Mesodermal cell (in vitro differentiated cells): ENCODE results near the gene SLC12A2.

Experiments
- H3K27ac ChIP-seq: 2 replicates; pipeline ENCODE4 v1.7.0; 2013; ENCODE audit warnings: mild to moderate bottlenecking, low read depth, low read length, moderate library complexity; ENCODE audit not compliant: severe bottlenecking
- H3K36me3 ChIP-seq: 2 replicates; pipeline ENCODE4 v1.7.1; 2013; ENCODE audit warnings: mild to moderate bottlenecking, low read length, moderate library complexity; ENCODE audit not compliant: control insufficient read depth, insufficient read depth
- H3K4me1 ChIP-seq: one replicate; pipeline ENCODE4 v1.7.1; 2013; ENCODE audit warnings: mild to moderate bottlenecking, low read length; ENCODE audit not compliant: insufficient read depth, control insufficient read depth, poor library complexity, severe bottlenecking
- H3K4me3 ChIP-seq: 2 replicates; pipeline ENCODE4 v1.7.0; 2013; ENCODE audit warnings: low read length, control low read depth, mild to moderate bottlenecking; ENCODE audit not compliant: insufficient read depth, poor library complexity, severe bottlenecking; ENCODE audit errors: extremely low read depth
- H3K9me3 ChIP-seq: 2 replicates; pipeline ENCODE4 v1.7.1; 2013; ENCODE audit warnings: mild to moderate bottlenecking, low read length, moderate library complexity; ENCODE audit not compliant: control insufficient read depth
- WGBS, 2 experiments: methylation state at CpG; one replicate each; pipeline ENCODE4 v1.1.5; 2013; ENCODE audit warnings: missing lambda C conversion rate in 2 of 2; ENCODE audit not compliant: insufficient coverage in 2 of 2; 5-methylcytosine and 5-hydroxymethylcytosine counted together

Gene SLC12A2

GRCh38 chr5:128199611-128200010 lies 116.0 kb downstream of the SLC12A2 start:
- no peaks in the 10 kb centered on the region for H3K9me3 ChIP-seq
- H3K27ac ChIP-seq, result no peak overlapping the region
- H3K4me1 ChIP-seq, result no peaks in the 10 kb centered on the region
- H3K4me3 ChIP-seq, result no peak overlapping the region
- H3K36me3 ChIP-seq, result no peaks in the 10 kb centered on the region

- Histone ChIP-seq H3K9me3 (no peaks in the 10 kb centered on the region), H3K4me1 (no peaks in the 10 kb centered on the region), H3K36me3 (no peaks in the 10 kb centered on the region), H3K4me3 (peak overlapping the region; percentile 1), H3K27ac (no peak overlapping the region)
- 18 to 35% methylated on average over 17 to 33 of the region's 36 CpGs for WGBS, 2 experiments
These were observed 117.7 kb downstream of the SLC12A2 start for GRCh38 chr5:128201065-128201926.

- no peaks in the 10 kb centered on the region for H3K36me3 ChIP-seq
- no peak overlapping the region for H3K4me3 ChIP-seq
- H3K27ac ChIP-seq, result no peak overlapping the region
- H3K4me1 ChIP-seq, result no peaks in the 10 kb centered on the region
- no peaks in the 10 kb centered on the region for H3K9me3 ChIP-seq
- 100% methylated on average over 1 to 2 of the region's 4 CpGs for WGBS, 2 experiments
These were observed 118.8 kb downstream of the SLC12A2 start for GRCh38 chr5:128202320-128202719.

GRCh38 chr5:128208436-128208835 lies 124.9 kb downstream of the SLC12A2 start:
- no peak overlapping the region for H3K27ac ChIP-seq
- no peaks in the 10 kb centered on the region for H3K4me1 ChIP-seq
- no peaks in the 10 kb centered on the region for H3K9me3 ChIP-seq
- no peak overlapping the region for H3K4me3 ChIP-seq
- no peaks in the 10 kb centered on the region for H3K36me3 ChIP-seq

GRCh38 chr5:128212191-128212806 lies 128.7 kb downstream of the SLC12A2 start:
- Histone ChIP-seq H3K9me3 (no peaks in the 10 kb centered on the region), H3K4me1 (no peaks in the 10 kb centered on the region), H3K27ac (no peak overlapping the region), H3K4me3 (no peak overlapping the region), H3K36me3 (no peaks in the 10 kb centered on the region)
- 70 to 100% methylated on average over 2 to 3 of the region's 5 CpGs for WGBS, 2 experiments

- H3K27ac ChIP-seq, result no peak overlapping the region
- no peaks in the 10 kb centered on the region for H3K9me3 ChIP-seq
- 10% methylated on average over 2 to 3 of the region's 4 CpGs for WGBS, 2 experiments
These were observed 129.8 kb downstream of the SLC12A2 start for GRCh38 chr5:128213340-128213739.

GRCh38 chr5:128213833-128214232 lies 130.3 kb downstream of the SLC12A2 start:
- H3K4me1 ChIP-seq, result no peaks in the 10 kb centered on the region
- H3K36me3 ChIP-seq, result no peaks in the 10 kb centered on the region
- H3K27ac ChIP-seq, result no peak overlapping the region
- H3K4me3 ChIP-seq, result no peak overlapping the region
- H3K9me3 ChIP-seq, result no peaks in the 10 kb centered on the region
- WGBS, 2 experiments, result 100% methylated on average over 1 of the region's 5 CpGs; no CpG with 5 or more reads in 1 of the 2 experiments

More at GRCh38 chr5:128213340-128213739, 129.8 kb downstream of the SLC12A2 start:
- Histone ChIP-seq H3K36me3 (no peaks in the 10 kb centered on the region), H3K4me1 (no peaks in the 10 kb centered on the region), H3K4me3 (no peak overlapping the region)

GRCh38 chr5:128216285-128216684 lies 132.7 kb downstream of the SLC12A2 start:
- no peaks in the 10 kb centered on the region for H3K36me3 ChIP-seq
- no peaks in the 10 kb centered on the region for H3K9me3 ChIP-seq
- H3K27ac ChIP-seq, result no peak overlapping the region
- H3K4me1 ChIP-seq, result no peaks in the 10 kb centered on the region
- WGBS, 2 experiments, result 91 to 93% methylated on average over 6 to 7 of the region's 7 CpGs
- no peak overlapping the region for H3K4me3 ChIP-seq

GRCh38 chr5:128216860-128217531 lies 133.4 kb downstream of the SLC12A2 start:
- Histone ChIP-seq H3K9me3 (no peaks in the 10 kb centered on the region), H3K36me3 (no peaks in the 10 kb centered on the region), H3K4me1 (no peaks in the 10 kb centered on the region), H3K27ac (no peak overlapping the region), H3K4me3 (no peak overlapping the region)
- WGBS, 2 experiments, result 82 to 85% methylated on average over 11 to 12 of the region's 15 CpGs

- no peaks in the 10 kb centered on the region for H3K4me1 ChIP-seq
- no peaks in the 10 kb centered on the region for H3K9me3 ChIP-seq
- H3K27ac ChIP-seq, result no peak overlapping the region
- H3K4me3 ChIP-seq, result no peak overlapping the region
- WGBS, 2 experiments, result 60 to 100% methylated on average over 1 of the region's 2 CpGs
- no peaks in the 10 kb centered on the region for H3K36me3 ChIP-seq
These were observed 137.3 kb downstream of the SLC12A2 start for GRCh38 chr5:128220841-128221240.
